ENCODE results near the gene MAST4.
A peak's percentile ranks its signal among the peaks of the same experiment; 100 is the strongest.
"Not testable (repeated sequence)": the region's sequence is repeated elsewhere in the genome, so short reads cannot be mapped to it uniquely, and the experiment has no call there.

MAST4 gene

GRCh38 chr5:66743344-66743743, 147.2 kb downstream of the MAST4 start:
- DNase-seq (ENCODE audit: low read depth) = no peak

GRCh38 chr5:66744040-66744439, 147.8 kb downstream of the MAST4 start:
- DNase-seq (ENCODE audit: low read depth) = peak; percentile 83

GRCh38 chr5:66745297-66745696, 149.1 kb downstream of the MAST4 start:
- DNase-seq (ENCODE audit: low read depth) = no peak

GRCh38 chr5:66747607-66748006, 151.4 kb downstream of the MAST4 start:
- no peak for DNase-seq (ENCODE audit: low read depth)

GRCh38 chr5:66752668-66753067, 156.5 kb downstream of the MAST4 start:
- DNase-seq (ENCODE audit: low read depth) = not testable (repeated sequence)

- peak; percentile 56 for DNase-seq (ENCODE audit: low read depth)
Measured at GRCh38 chr5:66757219-66757833, 161.1 kb downstream of the MAST4 start.

- DNase-seq (ENCODE audit: low read depth) = no peak
Measured at GRCh38 chr5:66757834-66758371, 161.7 kb downstream of the MAST4 start.

GRCh38 chr5:66769030-66769733, 173.0 kb downstream of the MAST4 start:
- DNase-seq (ENCODE audit: low read depth) = no peak

GRCh38 chr5:66769839-66770617, 173.8 kb downstream of the MAST4 start:
- DNase-seq (ENCODE audit: low read depth) = peak; percentile 7

- no peak for DNase-seq (ENCODE audit: low read depth)
Measured at GRCh38 chr5:66777868-66778267, 181.7 kb downstream of the MAST4 start.

- no peak for DNase-seq (ENCODE audit: low read depth)
Measured at GRCh38 chr5:66779528-66779927, 183.3 kb downstream of the MAST4 start.

GRCh38 chr5:66788556-66788955, 192.4 kb downstream of the MAST4 start:
- DNase-seq (ENCODE audit: low read depth) = no peak

GRCh38 chr5:66789434-66789833, 193.2 kb downstream of the MAST4 start:
- no peak for DNase-seq (ENCODE audit: low read depth)

- no peak for DNase-seq (ENCODE audit: low read depth)
Measured at GRCh38 chr5:66793049-66793448, 196.9 kb downstream of the MAST4 start.

- DNase-seq (ENCODE audit: low read depth) = no peak
Measured at GRCh38 chr5:66795682-66796081, 199.5 kb downstream of the MAST4 start.

GRCh38 chr5:66796305-66797292, 200.4 kb downstream of the MAST4 start:
- DNase-seq (ENCODE audit: low read depth) = no peak

GRCh38 chr5:66802941-66803340, 206.7 kb downstream of the MAST4 start:
- no peak for DNase-seq (ENCODE audit: low read depth)

- DNase-seq (ENCODE audit: low read depth) = no peak
Measured at GRCh38 chr5:66805514-66806430, 209.6 kb downstream of the MAST4 start.

GRCh38 chr5:66807743-66808142, 211.6 kb downstream of the MAST4 start:
- DNase-seq (ENCODE audit: low read depth) = peak; percentile 36

GRCh38 chr5:66808663-66809062, 212.5 kb downstream of the MAST4 start:
- no peak for DNase-seq (ENCODE audit: low read depth)

All from amniotic epithelial cell (primary cell).